ENCODE results near the gene STK24.

DNA sequence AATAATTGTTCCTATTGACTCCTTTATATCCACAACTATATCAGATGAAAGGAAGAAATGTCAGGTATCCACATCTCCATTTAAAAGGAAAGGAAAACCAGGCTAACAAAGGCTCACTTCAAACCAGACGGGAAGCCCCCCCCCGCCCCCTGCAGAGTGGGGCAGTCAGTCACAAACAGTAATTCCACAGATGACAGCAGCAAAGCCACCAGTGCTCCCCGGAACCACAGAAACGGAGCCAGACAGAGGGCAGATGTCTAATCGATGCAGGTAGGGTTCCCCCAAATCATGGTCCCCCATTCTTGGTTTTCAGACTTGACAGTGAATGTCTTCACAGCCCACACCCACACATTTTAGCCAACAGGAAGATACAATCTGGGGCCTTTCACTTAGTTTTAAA lies 100.8 kb downstream of the STK24 start:
- TF ChIP-seq, protein P1, sequence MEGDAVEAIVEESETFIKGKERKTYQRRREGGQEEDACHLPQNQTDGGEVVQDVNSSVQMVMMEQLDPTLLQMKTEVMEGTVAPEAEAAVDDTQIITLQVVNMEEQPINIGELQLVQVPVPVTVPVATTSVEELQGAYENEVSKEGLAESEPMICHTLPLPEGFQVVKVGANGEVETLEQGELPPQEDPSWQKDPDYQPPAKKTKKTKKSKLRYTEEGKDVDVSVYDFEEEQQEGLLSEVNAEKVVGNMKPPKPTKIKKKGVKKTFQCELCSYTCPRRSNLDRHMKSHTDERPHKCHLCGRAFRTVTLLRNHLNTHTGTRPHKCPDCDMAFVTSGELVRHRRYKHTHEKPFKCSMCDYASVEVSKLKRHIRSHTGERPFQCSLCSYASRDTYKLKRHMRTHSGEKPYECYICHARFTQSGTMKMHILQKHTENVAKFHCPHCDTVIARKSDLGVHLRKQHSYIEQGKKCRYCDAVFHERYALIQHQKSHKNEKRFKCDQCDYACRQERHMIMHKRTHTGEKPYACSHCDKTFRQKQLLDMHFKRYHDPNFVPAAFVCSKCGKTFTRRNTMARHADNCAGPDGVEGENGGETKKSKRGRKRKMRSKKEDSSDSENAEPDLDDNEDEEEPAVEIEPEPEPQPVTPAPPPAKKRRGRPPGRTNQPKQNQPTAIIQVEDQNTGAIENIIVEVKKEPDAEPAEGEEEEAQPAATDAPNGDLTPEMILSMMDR (IDR thresholded peaks at IDR 0.05), result no peak
- TF ChIP-seq ZFX (IDR thresholded peaks at IDR 0.05; ENCODE audit: borderline replicate concordance), result no peak
